Measurements from ENCODE around the gene TIMP2.

TIMP2 gene

GRCh38 chr17:78901806-78902205, 23.4 kb downstream of the TIMP2 start:
- H3K9ac ChIP-seq (ENCODE audit: insufficient read length, low read depth) = no peak overlapping the region
- no peak for TF ChIP-seq ZNF274 (IDR thresholded peaks at IDR 0.05; ENCODE audit: low read depth, low read length)
- no peak for TF ChIP-seq SUZ12 (IDR thresholded peaks at IDR 0.05; ENCODE audit: extremely low read depth, insufficient read depth, insufficient read length)
- no peak for TF ChIP-seq YY1 (IDR thresholded peaks at IDR 0.05; ENCODE audit: insufficient read depth, insufficient read length)
- H3K4me1 ChIP-seq (ENCODE audit: insufficient read depth, insufficient read length) = peaks cover 23% of the 10 kb centered on the region
- peaks cover 49% of the 10 kb centered on the region for H3K36me3 ChIP-seq (ENCODE audit: insufficient read depth, insufficient read length, low read length)
- no peaks in the 10 kb centered on the region for H3K27me3 ChIP-seq (ENCODE audit: insufficient read depth, insufficient read length)
- H3K4me3 ChIP-seq (ENCODE audit: insufficient read length, low read depth) = no peak overlapping the region
- no peak for DNase-seq (ENCODE audit: low read depth, low spot score)
- H3K9me3 ChIP-seq (ENCODE audit: insufficient read depth, low read length) = no peaks in the 10 kb centered on the region

- Histone ChIP-seq H3K36me3 (ENCODE audit: insufficient read depth, insufficient read length, low read length) (peaks cover 54% of the 10 kb centered on the region), H3K9me3 (ENCODE audit: insufficient read depth, low read length) (no peaks in the 10 kb centered on the region), H3K9ac (ENCODE audit: insufficient read length, low read depth) (no peak overlapping the region), H3K27me3 (ENCODE audit: insufficient read depth, insufficient read length) (no peaks in the 10 kb centered on the region), H3K4me1 (ENCODE audit: insufficient read depth, insufficient read length) (peaks cover 26% of the 10 kb centered on the region), H3K4me3 (ENCODE audit: insufficient read length, low read depth) (no peak overlapping the region)
- TF ChIP-seq YY1 (IDR thresholded peaks at IDR 0.05; ENCODE audit: insufficient read depth, insufficient read length) (no peak), ZNF274 (IDR thresholded peaks at IDR 0.05; ENCODE audit: low read depth, low read length) (no peak), SUZ12 (IDR thresholded peaks at IDR 0.05; ENCODE audit: extremely low read depth, insufficient read depth, insufficient read length) (no peak)
- DNase-seq (ENCODE audit: low read depth, low spot score) = no peak
Measured at GRCh38 chr17:78900816-78901215, 24.4 kb downstream of the TIMP2 start.

- Histone ChIP-seq H3K4me1 (ENCODE audit: insufficient read depth, insufficient read length) (peaks cover 26% of the 10 kb centered on the region), H3K36me3 (ENCODE audit: insufficient read depth, insufficient read length, low read length) (peaks cover 51% of the 10 kb centered on the region), H3K9ac (ENCODE audit: insufficient read length, low read depth) (no peak overlapping the region), H3K4me3 (ENCODE audit: insufficient read length, low read depth) (no peak overlapping the region), H3K9me3 (ENCODE audit: insufficient read depth, low read length) (no peaks in the 10 kb centered on the region), H3K27me3 (ENCODE audit: insufficient read depth, insufficient read length) (no peaks in the 10 kb centered on the region)
- TF ChIP-seq ZNF274 (IDR thresholded peaks at IDR 0.05; ENCODE audit: low read depth, low read length) = no peak
- no peak for TF ChIP-seq SUZ12 (IDR thresholded peaks at IDR 0.05; ENCODE audit: extremely low read depth, insufficient read depth, insufficient read length)
- TF ChIP-seq YY1 (IDR thresholded peaks at IDR 0.05; ENCODE audit: insufficient read depth, insufficient read length) = no peak
- peak; percentile 35 for DNase-seq (ENCODE audit: low read depth, low spot score)
Measured at GRCh38 chr17:78899361-78900260, 25.6 kb downstream of the TIMP2 start.

- no peak for TF ChIP-seq SUZ12 (IDR thresholded peaks at IDR 0.05; ENCODE audit: extremely low read depth, insufficient read depth, insufficient read length)
- TF ChIP-seq YY1 (IDR thresholded peaks at IDR 0.05; ENCODE audit: insufficient read depth, insufficient read length) = no peak
- TF ChIP-seq ZNF274 (IDR thresholded peaks at IDR 0.05; ENCODE audit: low read depth, low read length) = no peak
- Histone ChIP-seq H3K36me3 (ENCODE audit: insufficient read depth, insufficient read length, low read length) (peaks cover 51% of the 10 kb centered on the region), H3K4me3 (ENCODE audit: insufficient read length, low read depth) (no peak overlapping the region), H3K9me3 (ENCODE audit: insufficient read depth, low read length) (no peaks in the 10 kb centered on the region), H3K9ac (ENCODE audit: insufficient read length, low read depth) (no peak overlapping the region), H3K4me1 (ENCODE audit: insufficient read depth, insufficient read length) (peaks cover 23% of the 10 kb centered on the region), H3K27me3 (ENCODE audit: insufficient read depth, insufficient read length) (no peaks in the 10 kb centered on the region)
- no peak for DNase-seq (ENCODE audit: low read depth, low spot score)
Measured at GRCh38 chr17:78898947-78899346, 26.2 kb downstream of the TIMP2 start.

GRCh38 chr17:78898075-78898836, 26.9 kb downstream of the TIMP2 start:
- Histone ChIP-seq H3K9me3 (ENCODE audit: insufficient read depth, low read length) (no peaks in the 10 kb centered on the region), H3K9ac (ENCODE audit: insufficient read length, low read depth) (no peak overlapping the region), H3K4me1 (ENCODE audit: insufficient read depth, insufficient read length) (peaks cover 21% of the 10 kb centered on the region), H3K36me3 (ENCODE audit: insufficient read depth, insufficient read length, low read length) (peaks cover 48% of the 10 kb centered on the region), H3K27me3 (ENCODE audit: insufficient read depth, insufficient read length) (no peaks in the 10 kb centered on the region), H3K4me3 (ENCODE audit: insufficient read length, low read depth) (no peak overlapping the region)
- no peak for DNase-seq (ENCODE audit: low read depth, low spot score)
- TF ChIP-seq SUZ12 (IDR thresholded peaks at IDR 0.05; ENCODE audit: extremely low read depth, insufficient read depth, insufficient read length) = no peak
- TF ChIP-seq YY1 (IDR thresholded peaks at IDR 0.05; ENCODE audit: insufficient read depth, insufficient read length) = no peak
- TF ChIP-seq ZNF274 (IDR thresholded peaks at IDR 0.05; ENCODE audit: low read depth, low read length) = no peak

GRCh38 chr17:78897664-78898047, 27.5 kb downstream of the TIMP2 start:
- Histone ChIP-seq H3K4me3 (ENCODE audit: insufficient read length, low read depth) (no peak overlapping the region), H3K4me1 (ENCODE audit: insufficient read depth, insufficient read length) (peaks cover 23% of the 10 kb centered on the region), H3K36me3 (ENCODE audit: insufficient read depth, insufficient read length, low read length) (peaks cover 49% of the 10 kb centered on the region), H3K9ac (ENCODE audit: insufficient read length, low read depth) (no peak overlapping the region), H3K27me3 (ENCODE audit: insufficient read depth, insufficient read length) (no peaks in the 10 kb centered on the region), H3K9me3 (ENCODE audit: insufficient read depth, low read length) (no peaks in the 10 kb centered on the region)
- TF ChIP-seq ZNF274 (IDR thresholded peaks at IDR 0.05; ENCODE audit: low read depth, low read length) (no peak), YY1 (IDR thresholded peaks at IDR 0.05; ENCODE audit: insufficient read depth, insufficient read length) (no peak), SUZ12 (IDR thresholded peaks at IDR 0.05; ENCODE audit: extremely low read depth, insufficient read depth, insufficient read length) (no peak)
- no peak for DNase-seq (ENCODE audit: low read depth, low spot score)

Measured in NT2/D1 (cell line).